ENCODE measurements around the gene ADAT3.

DNA sequence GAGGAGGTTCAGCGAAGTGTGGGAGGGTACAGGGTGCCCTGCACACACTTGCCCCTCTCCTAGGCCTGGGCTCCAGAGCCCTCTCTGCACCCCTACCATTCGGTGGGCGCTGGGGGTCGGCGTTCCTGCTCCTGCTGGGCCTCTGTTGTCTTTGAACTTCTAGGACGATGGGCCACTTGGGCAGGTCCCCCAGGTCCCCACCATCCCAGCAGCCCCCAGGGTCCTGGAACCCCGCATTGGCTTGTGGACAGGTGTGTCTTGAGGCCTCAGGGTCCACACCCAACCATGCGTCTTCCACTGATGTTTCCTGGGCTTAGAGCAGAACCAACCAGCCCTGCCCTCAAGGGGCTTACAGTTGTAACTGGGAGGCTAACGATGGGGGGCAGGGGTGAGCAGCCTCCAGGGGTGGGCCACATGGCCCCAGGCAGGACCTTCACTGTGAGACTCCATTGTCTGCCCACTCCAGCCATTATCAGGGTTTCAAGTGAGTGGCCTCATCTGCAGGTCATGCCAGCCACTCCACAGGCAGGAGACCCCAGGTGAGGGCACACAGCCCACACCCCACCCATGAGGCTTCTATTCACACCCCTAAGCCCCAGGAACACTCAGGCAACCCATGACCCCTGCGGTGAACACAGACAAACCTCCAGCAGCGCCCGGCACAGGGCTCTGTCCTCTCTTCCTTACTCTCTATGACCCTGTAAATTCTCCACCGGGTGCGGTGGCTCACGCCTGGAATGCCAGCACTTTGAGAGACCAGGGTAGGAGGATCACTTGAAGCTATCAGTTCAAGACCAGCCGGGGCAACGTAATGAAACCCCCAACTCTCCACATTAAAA is 39.8 kb upstream of the ADAT3 start:
- TF ChIP-seq EZH2 (IDR thresholded peaks at IDR 0.05) (no peak), POLR2AphosphoS5 (IDR thresholded peaks at IDR 0.05; ENCODE audit: borderline replicate concordance, low read depth, low read length) (no peak)
